GM13977 (cell line): ENCODE data around the gene MRPL54.

Source experiments
- DNase-seq: peaks from one replicate; pipeline ENCODE4 v3.0.0; 2012; ENCODE audit warnings: low spot score
- CTCF ChIP-seq: IDR thresholded peaks from 2 replicates; pipeline ENCODE4 v1.5.1; 2012; ENCODE audit warnings: mild to moderate bottlenecking, control low read depth; ENCODE audit not compliant: insufficient read depth; ENCODE audit errors: extremely low read depth, missing control alignments
- in situ Hi-C: fragments of 300-500 bp; cut with MboI; formaldehyde crosslinking; loops from one replicate; pipeline ENCODE4 v1.12.0; 2022; ENCODE audit warnings: low sequenced_read_pairs, low pct_unique_long_range_greater_than_20kb, mixed read lengths, inconsistent platforms; ENCODE audit not compliant: unreplicated experiment

The MRPL54 gene

GRCh38 chr19:3740431-3740830, 22.1 kb upstream of the MRPL54 start:
- in situ Hi-C loops: no loop called here
- no peak for TF ChIP-seq CTCF
- DNase-seq: no peak

- no peak for DNase-seq
- TF ChIP-seq CTCF: no peak
- in situ Hi-C loops: no loop called here
These were observed 19.0 kb upstream of the MRPL54 start for GRCh38 chr19:3743486-3743885.

GRCh38 chr19:3745363-3746045, 17.0 kb upstream of the MRPL54 start:
- TF ChIP-seq CTCF: no peak
- no peak for DNase-seq
- in situ Hi-C loops: no loop called here

GRCh38 chr19:3746371-3747056, 16.0 kb upstream of the MRPL54 start:
- TF ChIP-seq CTCF: no peak
- no peak for DNase-seq
- in situ Hi-C loops: no loop called here

- in situ Hi-C loops: no loop called here
- DNase-seq: no peak
- no peak for TF ChIP-seq CTCF
These were observed 13.5 kb upstream of the MRPL54 start for GRCh38 chr19:3748965-3749364.

GRCh38 chr19:3750211-3750610, 12.3 kb upstream of the MRPL54 start:
- in situ Hi-C loops: no loop called here
- no peak for TF ChIP-seq CTCF
- no peak for DNase-seq

GRCh38 chr19:3751236-3751635, 11.2 kb upstream of the MRPL54 start:
- no peak for DNase-seq
- in situ Hi-C loops: no loop called here
- TF ChIP-seq CTCF: no peak
